ENCODE data around the gene TSLP.

DNA sequence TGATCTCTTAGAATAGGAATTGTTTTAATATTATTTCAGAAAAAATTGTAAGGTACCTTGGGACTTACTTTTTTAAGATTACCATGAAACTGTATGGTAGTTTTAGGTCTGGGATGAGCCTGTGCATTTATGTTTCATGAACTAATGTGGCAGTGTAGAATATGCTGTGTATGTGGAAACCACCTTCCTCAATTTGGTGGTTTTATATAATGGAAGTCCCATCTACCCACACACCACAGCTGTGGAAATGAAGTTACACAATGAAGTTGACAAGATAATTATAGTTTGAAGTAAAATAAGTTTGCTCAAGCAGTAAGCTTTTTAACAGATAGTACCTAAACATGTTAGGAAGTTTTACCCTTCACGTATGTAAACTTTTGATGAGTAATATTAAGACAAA, 45.0 kb downstream of the TSLP start:
- TF ChIP-seq, protein P1, sequence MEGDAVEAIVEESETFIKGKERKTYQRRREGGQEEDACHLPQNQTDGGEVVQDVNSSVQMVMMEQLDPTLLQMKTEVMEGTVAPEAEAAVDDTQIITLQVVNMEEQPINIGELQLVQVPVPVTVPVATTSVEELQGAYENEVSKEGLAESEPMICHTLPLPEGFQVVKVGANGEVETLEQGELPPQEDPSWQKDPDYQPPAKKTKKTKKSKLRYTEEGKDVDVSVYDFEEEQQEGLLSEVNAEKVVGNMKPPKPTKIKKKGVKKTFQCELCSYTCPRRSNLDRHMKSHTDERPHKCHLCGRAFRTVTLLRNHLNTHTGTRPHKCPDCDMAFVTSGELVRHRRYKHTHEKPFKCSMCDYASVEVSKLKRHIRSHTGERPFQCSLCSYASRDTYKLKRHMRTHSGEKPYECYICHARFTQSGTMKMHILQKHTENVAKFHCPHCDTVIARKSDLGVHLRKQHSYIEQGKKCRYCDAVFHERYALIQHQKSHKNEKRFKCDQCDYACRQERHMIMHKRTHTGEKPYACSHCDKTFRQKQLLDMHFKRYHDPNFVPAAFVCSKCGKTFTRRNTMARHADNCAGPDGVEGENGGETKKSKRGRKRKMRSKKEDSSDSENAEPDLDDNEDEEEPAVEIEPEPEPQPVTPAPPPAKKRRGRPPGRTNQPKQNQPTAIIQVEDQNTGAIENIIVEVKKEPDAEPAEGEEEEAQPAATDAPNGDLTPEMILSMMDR (IDR thresholded peaks at IDR 0.05): no peak
- no peak for TF ChIP-seq POLR2A (IDR thresholded peaks at IDR 0.05)

All from gastroesophageal sphincter (tissue), 3 donors.